Measurements from ENCODE around the gene CLK3.
A peak's percentile ranks its signal among the peaks of the same experiment; 100 is the strongest.

The CLK3 gene

DNA sequence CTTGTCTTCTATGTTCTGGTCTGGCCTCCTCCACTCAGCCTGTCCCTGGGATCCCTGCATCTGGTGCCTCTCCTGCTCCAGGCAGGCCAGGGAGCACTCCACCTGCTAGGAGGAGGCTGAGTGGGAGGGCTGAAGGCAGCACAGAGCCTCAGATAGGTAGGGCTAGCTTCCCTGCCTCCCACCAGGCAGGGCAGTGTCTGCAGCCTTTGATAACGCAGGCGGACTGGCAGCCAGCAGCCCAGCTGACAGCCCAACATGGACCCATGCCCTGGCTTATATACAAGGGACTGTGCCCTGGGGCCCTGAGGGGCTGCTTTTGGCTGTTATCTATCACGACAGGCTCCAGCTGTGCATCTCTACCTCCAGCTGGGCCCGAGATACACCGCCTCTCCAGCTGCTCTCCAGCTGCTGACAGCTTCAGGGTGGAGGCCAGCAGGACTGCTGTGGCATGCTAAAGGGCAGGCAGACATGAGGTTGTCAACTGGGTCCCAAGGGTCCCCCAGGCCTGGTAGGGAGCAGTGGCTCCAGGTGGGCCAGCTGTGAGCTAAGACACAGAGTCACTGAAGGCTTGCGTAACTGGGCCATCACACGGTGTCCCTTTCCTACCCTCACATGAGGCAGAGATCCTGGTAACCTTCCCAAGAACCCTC, 5.2 kb upstream of the CLK3 start:
- no peak for DNase-seq (ENCODE audit: low read depth)

DNA sequence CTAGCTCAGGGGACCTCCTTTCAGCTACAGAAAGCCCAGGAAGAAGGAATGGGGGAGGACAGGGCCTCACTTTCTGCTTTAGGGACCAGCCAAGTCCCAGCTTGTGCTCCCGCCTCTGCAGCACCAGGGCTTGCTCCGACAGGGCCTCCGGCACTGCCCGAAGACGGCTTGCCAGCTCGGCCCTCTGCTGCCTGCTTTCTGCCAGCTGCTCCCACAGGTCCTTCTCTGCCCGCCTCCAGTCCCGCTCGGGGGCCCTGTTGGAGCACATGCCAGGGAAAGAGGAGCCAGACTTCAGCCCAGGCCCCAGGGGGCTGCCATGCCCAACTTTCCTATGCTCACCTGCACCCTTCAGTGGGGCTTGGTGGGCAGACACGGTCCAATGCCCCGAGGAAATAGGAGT, 4.3 kb upstream of the CLK3 start:
- no peak for DNase-seq (ENCODE audit: low read depth)
- H3K4me3 ChIP-seq (ENCODE audit: low read depth, low read length), result no peak overlapping the region
- TF ChIP-seq, protein P1, sequence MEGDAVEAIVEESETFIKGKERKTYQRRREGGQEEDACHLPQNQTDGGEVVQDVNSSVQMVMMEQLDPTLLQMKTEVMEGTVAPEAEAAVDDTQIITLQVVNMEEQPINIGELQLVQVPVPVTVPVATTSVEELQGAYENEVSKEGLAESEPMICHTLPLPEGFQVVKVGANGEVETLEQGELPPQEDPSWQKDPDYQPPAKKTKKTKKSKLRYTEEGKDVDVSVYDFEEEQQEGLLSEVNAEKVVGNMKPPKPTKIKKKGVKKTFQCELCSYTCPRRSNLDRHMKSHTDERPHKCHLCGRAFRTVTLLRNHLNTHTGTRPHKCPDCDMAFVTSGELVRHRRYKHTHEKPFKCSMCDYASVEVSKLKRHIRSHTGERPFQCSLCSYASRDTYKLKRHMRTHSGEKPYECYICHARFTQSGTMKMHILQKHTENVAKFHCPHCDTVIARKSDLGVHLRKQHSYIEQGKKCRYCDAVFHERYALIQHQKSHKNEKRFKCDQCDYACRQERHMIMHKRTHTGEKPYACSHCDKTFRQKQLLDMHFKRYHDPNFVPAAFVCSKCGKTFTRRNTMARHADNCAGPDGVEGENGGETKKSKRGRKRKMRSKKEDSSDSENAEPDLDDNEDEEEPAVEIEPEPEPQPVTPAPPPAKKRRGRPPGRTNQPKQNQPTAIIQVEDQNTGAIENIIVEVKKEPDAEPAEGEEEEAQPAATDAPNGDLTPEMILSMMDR (IDR thresholded peaks at IDR 0.05; ENCODE audit: control insufficient read depth, extremely low read depth, insufficient read depth), result no peak

More for the DNA sequence above, 5.2 kb upstream of the CLK3 start:
- TF ChIP-seq, protein P1 (IDR thresholded peaks at IDR 0.05; ENCODE audit: control insufficient read depth, extremely low read depth, insufficient read depth), result no peak
- no peak overlapping the region for H3K4me3 ChIP-seq (ENCODE audit: low read depth, low read length)

DNA sequence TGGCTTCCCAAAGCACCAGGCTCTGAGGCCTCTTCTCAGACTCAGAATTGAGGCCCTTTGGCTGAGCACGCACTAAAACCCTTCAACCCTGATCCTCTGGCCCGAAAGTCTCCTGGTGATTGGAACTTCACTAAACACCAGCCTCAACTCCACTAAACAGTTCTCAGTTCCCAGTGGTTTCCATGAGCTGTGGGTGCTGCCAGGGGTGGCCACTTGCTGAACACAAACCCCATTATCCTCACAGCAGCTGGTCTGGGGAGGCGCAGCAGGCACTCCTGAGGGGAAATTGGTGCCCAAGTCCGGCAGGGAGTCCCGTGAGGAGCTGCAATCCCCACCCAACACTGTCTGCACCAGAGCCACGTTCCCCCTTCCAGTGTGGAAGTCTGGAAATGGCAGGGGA, 3.8 kb upstream of the CLK3 start:
- DNase-seq (ENCODE audit: low read depth), result no peak
- H3K4me3 ChIP-seq (ENCODE audit: low read depth, low read length), result no peak overlapping the region
- TF ChIP-seq, protein P1 (IDR thresholded peaks at IDR 0.05; ENCODE audit: control insufficient read depth, extremely low read depth, insufficient read depth), result no peak

DNA sequence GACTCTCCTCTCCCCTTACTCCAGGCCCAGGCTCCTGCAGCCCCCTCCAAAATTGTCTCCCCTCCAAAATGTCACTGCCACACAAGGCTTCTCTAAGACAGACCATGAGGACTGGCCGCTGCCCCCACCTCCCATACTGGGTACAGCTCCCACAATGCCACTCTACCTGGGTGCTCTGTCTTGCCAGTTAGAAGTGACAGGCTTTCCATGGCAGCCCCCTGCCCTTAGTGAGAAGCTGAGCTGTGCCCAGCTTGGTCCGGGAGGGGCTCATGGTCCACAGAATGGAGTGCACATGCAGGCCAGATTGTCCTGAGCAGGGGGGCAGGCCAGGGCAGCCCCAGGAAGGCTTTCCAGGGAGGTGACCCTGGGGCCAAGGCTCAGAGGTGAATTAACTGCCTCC, 3.0 kb upstream of the CLK3 start:
- DNase-seq (ENCODE audit: low read depth), result no peak
- TF ChIP-seq, protein P1 (IDR thresholded peaks at IDR 0.05; ENCODE audit: control insufficient read depth, extremely low read depth, insufficient read depth), result no peak
- no peak overlapping the region for H3K4me3 ChIP-seq (ENCODE audit: low read depth, low read length)

DNA sequence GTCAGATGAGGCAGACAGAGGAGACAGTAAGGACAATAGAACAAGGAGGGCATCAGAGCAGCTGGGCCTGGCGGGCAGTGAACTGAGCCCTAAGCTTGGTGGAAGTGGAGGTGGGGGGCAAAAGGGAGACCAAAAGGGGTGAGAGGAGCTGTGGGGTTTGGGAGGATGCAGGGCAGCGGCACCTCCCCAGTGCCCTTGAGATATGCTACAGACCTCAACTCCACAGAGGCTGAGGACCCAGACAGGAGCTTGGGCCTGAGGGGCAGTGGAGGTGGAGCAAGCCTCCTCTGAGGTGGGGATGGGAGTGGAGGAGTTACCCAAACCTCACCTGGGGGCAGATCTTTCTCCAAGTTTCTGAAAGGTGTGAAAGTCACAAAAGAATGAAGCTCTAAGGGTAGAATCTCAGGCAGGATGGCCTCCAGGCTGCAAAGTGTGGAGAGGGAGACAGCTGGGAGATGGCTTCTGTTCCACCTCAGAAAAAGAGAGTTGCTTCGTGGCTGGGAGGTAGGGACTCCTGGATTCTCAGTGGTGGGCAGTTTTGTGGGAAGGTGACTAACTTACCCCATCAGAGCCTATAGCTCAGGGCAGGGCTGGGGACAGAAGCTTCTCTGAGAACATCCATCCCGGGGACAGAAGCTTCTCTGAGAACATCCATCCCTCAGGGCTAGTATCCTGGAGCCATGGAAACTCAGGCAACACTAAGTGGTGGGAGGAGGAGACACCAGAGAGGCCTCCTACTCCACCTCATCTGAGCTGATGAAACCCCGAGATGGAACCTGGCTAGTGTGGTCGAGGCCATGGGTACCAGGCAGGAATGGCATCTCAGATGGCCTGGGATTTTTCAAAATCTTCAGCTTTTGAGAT, 2.3 kb upstream of the CLK3 start:
- H3K4me3 ChIP-seq (ENCODE audit: low read depth, low read length), result no peak overlapping the region
- TF ChIP-seq, protein P1 (IDR thresholded peaks at IDR 0.05; ENCODE audit: control insufficient read depth, extremely low read depth, insufficient read depth), result no peak
- DNase-seq (ENCODE audit: low read depth), result no peak

DNA sequence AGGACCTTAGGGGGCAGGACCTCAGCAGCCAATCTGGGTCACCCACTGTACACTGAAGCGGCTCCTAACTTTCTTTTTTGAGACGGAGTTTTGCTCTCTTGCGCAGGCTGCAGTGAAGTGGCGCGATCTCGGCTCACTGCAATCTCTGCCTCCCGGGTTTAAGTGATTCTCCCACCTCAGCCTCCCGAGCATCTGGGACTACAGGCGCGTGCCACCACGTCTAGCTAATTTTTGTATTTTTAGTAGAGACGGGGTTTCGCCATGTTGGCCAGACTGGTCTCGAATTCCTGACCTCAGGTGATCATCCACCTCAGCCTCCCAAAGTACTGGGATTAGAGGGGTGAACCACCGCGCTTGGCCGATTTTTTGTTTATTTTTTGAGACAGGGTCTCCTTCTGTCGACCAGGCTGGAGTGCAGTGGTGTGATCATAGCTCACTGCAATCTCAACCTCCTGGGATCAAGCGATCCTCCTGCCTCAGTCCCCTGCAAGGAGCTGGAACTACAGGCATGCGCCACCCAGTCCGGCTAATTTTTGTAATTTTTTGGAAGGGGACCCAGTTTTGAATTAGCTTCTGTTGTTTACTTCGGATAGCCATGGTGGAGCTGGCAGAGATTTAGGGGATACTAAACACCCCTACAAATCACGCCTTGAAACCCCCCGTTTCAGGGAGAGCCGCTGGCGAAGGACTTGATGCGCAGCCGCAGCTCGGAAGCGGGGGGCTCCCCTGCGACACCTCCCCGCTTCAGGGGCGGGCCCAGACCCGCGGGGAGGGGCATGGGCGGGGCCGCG, 1.5 kb upstream of the CLK3 start:
- TF ChIP-seq, protein P1 (IDR thresholded peaks at IDR 0.05; ENCODE audit: control insufficient read depth, extremely low read depth, insufficient read depth), result no peak
- peak overlapping the region; percentile 98 for H3K4me3 ChIP-seq (ENCODE audit: low read depth, low read length)
- no peak for DNase-seq (ENCODE audit: low read depth)

Measured in LNCaP clone FGC (cell line).